K562 (cell line): ENCODE results near the gene STPG2. TPM values are rescaled to one million over a fixed set of nuclear protein-coding genes. Genes with fewer than 3 reads are reported as not detected.

ENCODE experiments used
- ATAC-seq: fragments of 200-7000 bp; cut with Tn5 transposase; 3 replicates; pipeline ENCODE4 v1.9.1; 2020; ENCODE audit warnings: moderate library complexity
- BruUV-seq: library from RNA; stranded (reverse); fragments of 400-500 nt; replicated peaks from 2 replicates; lab custom pipeline; 2021; lab: Mats Ljungman, UMichigan
- CTCF ChIA-PET: fragments of 300-600 bp; formaldehyde crosslinking; extraction: SDS; loops from one replicate; lab custom pipeline; 2021; ENCODE audit warnings: low intra/inter-chr PET ratio; lab: Yijun Ruan, JAX
- POLR2A ChIA-PET: fragments of 300-600, 350-650 bp; sonication (Branson Sonifier 250); formaldehyde crosslinking; extraction: SDS; loops from one replicate; lab custom pipeline; 2021; ENCODE audit warnings: antibody characterized with exemption, inconsistent platforms; lab: Yijun Ruan, JAX
- DNase-seq, 4 experiments: peaks; one replicate each; pipeline versions ENCODE4 v3.0.0 to v3.0.0-alpha.2; 2011 to 2018; ENCODE audit warnings: low spot score in 3 of 4, mixed read lengths in 3 of 4; ENCODE audit errors: extremely low read depth in 1 of 4
- FAIRE-seq: peaks from 2 replicates; lab custom pipeline; 2011; peaks lifted over from hg19 to GRCh38; lab: Jason Lieb, UNC
- H2AFZ ChIP-seq: 2 replicates; pipeline ENCODE4 v1.6.0; 2011; ENCODE audit warnings: low read depth, low read length, control low read depth, inconsistent platforms
- H3K27ac ChIP-seq: fragments of 200-600 bp; 3 replicates; pipeline ENCODE4 v1.8.0; 2011; ENCODE audit warnings: low read depth, mild to moderate bottlenecking, control low read depth, inconsistent platforms, low read length, moderate library complexity, mixed read lengths; ENCODE audit errors: extremely low read depth
- H3K27me3 ChIP-seq, 2 experiments: fragments of 300-600 bp in 1 of 2; 2 replicates in 1 of 2; 3 replicates in 1 of 2; pipeline versions ENCODE4 v1.6.0 to v1.8.0; 2011; ENCODE audit warnings: inconsistent platforms in 2 of 2, low read length in 2 of 2, mild to moderate bottlenecking in 1 of 2, mixed read lengths in 1 of 2, moderate library complexity in 1 of 2; ENCODE audit not compliant: control insufficient read depth in 2 of 2, insufficient read depth in 2 of 2
- H3K36me3 ChIP-seq: fragments of 300-600 bp; 3 replicates; pipeline ENCODE4 v1.8.0; 2011; ENCODE audit warnings: mild to moderate bottlenecking, low read length, inconsistent platforms; ENCODE audit not compliant: control insufficient read depth, insufficient read depth
- H3K4me1 ChIP-seq, 2 experiments: fragments of 200-600 bp in 1 of 2; replicated peaks in 1 of 2; 2 replicates in 1 of 2; 3 replicates in 1 of 2; pipeline versions ENCODE4 v1.5.1 to v1.8.0; 2011; ENCODE audit warnings: inconsistent platforms in 2 of 2, low read length in 2 of 2, mild to moderate bottlenecking in 1 of 2, mixed read lengths in 1 of 2, moderate library complexity in 1 of 2; ENCODE audit not compliant: control insufficient read depth in 2 of 2, insufficient read depth in 2 of 2
- H3K4me2 ChIP-seq: 2 replicates; pipeline ENCODE4 v1.6.1; 2011; ENCODE audit warnings: low read length, control low read depth, inconsistent platforms, mixed read lengths; ENCODE audit not compliant: insufficient read depth
- H3K4me3 ChIP-seq: fragments of 200-600 bp; sonication (generic), shearing (Covaris generic); 2 replicates; pipeline ENCODE4 v1.5.1; 2016; ENCODE audit warnings: control low read depth, inconsistent platforms
- H3K79me2 ChIP-seq: fragments of 200-600 bp; 3 replicates; pipeline ENCODE4 v1.8.0; 2011; ENCODE audit warnings: low read length, inconsistent platforms; ENCODE audit not compliant: control insufficient read depth, insufficient read depth
- H3K9ac ChIP-seq, 2 experiments: 2 replicates each; pipeline versions ENCODE4 v1.6.0 to v1.6.1; 2011; ENCODE audit warnings: low read depth in 2 of 2, low read length in 2 of 2, control low read depth in 1 of 2, inconsistent platforms in 1 of 2, mild to moderate bottlenecking in 1 of 2, mixed read lengths in 1 of 2; ENCODE audit not compliant: insufficient read depth in 1 of 2
- H3K9me1 ChIP-seq: one replicate; pipeline ENCODE4 v1.6.0; 2011; ENCODE audit warnings: inconsistent platforms, mild to moderate bottlenecking, low read length, moderate library complexity; ENCODE audit not compliant: control insufficient read depth, insufficient read depth
- H3K9me3 ChIP-seq: replicated peaks from 2 replicates; pipeline ENCODE4 v1.5.1; 2011; ENCODE audit warnings: low read depth, low read length, inconsistent platforms; ENCODE audit not compliant: control insufficient read depth, insufficient read depth
- H4K20me1 ChIP-seq: replicated peaks from 2 replicates; pipeline ENCODE4 v1.6.1; 2011; ENCODE audit warnings: low read length, inconsistent platforms, mixed read lengths; ENCODE audit not compliant: control insufficient read depth, insufficient read depth
- BMI1 ChIP-seq: fragments of 150-350 bp; IDR thresholded peaks from 2 replicates; pipeline ENCODE4 v1.6.1; 2014; ENCODE audit warnings: low read length
- CBX8 ChIP-seq: fragments of 200-600 bp; sonication (generic); IDR thresholded peaks from 2 replicates; pipeline ENCODE4 v1.6.1; 2012; ENCODE audit warnings: borderline replicate concordance, mixed run types, low read depth, mild to moderate bottlenecking, moderate library complexity, mixed read lengths, low read length, control low read depth, inconsistent platforms; ENCODE audit not compliant: poor library complexity, severe bottlenecking; ENCODE audit errors: extremely low read depth
- HES1 ChIP-seq: fragments of 450-650 bp; IDR thresholded peaks from 2 replicates; pipeline ENCODE4 v1.6.1; 2016; ENCODE audit warnings: low read depth, mild to moderate bottlenecking, moderate library complexity
- LEF1 ChIP-seq: fragments of 450-650 bp; IDR thresholded peaks from 2 replicates; pipeline ENCODE4 v1.6.1; 2016; ENCODE audit warnings: mild to moderate bottlenecking
- NFE2 ChIP-seq: IDR thresholded peaks from 2 replicates; pipeline ENCODE4 v1.6.1; 2014; ENCODE audit warnings: antibody characterized with exemption, low read depth
- NR2F6 ChIP-seq: fragments of 450-650 bp; formaldehyde crosslinking; IDR thresholded peaks from 2 replicates; pipeline ENCODE4 v1.4.0; 2020; ENCODE audit warnings: mild to moderate bottlenecking
- POLR3A ChIP-seq: IDR thresholded peaks from 2 replicates; pipeline ENCODE4 v1.6.1; 2011; ENCODE audit warnings: borderline replicate concordance, mild to moderate bottlenecking, moderate library complexity; ENCODE audit not compliant: insufficient read length, insufficient read depth; ENCODE audit errors: extremely low read depth
- PTBP1 ChIP-seq: fragments of 200-400 bp; formaldehyde crosslinking; IDR thresholded peaks from 2 replicates; pipeline ENCODE4 v1.6.1; 2017; ENCODE audit warnings: low read depth, low read length
- TAF15 ChIP-seq: fragments of 200-400 bp; formaldehyde crosslinking; IDR thresholded peaks from 2 replicates; pipeline ENCODE4 v1.6.1; 2017; ENCODE audit warnings: mild to moderate bottlenecking, low read depth, low read length, moderate library complexity
- XRCC3 ChIP-seq: fragments of 450-650 bp; IDR thresholded peaks from 2 replicates; pipeline ENCODE4 v1.6.1; 2017; ENCODE audit warnings: mild to moderate bottlenecking, moderate library complexity
- XRCC4 ChIP-seq: IDR thresholded peaks from one replicate; pipeline ENCODE4 v1.6.1; 2011; ENCODE audit not compliant: insufficient read depth, insufficient read length; ENCODE audit errors: extremely low read depth
- ZBTB17 ChIP-seq: fragments of 450-650 bp; formaldehyde crosslinking; IDR thresholded peaks from 2 replicates; pipeline ENCODE4 v1.4.0; 2020; ENCODE audit warnings: mild to moderate bottlenecking
- ZNF232 ChIP-seq: sonication (generic); formaldehyde crosslinking; IDR thresholded peaks from 2 replicates; pipeline ENCODE4 v1.8.0; 2022; ENCODE audit warnings: mild to moderate bottlenecking, missing genetic modification reagents
- ZNF717 ChIP-seq: fragments of 250-450 bp; sonication (Bioruptor Pico); IDR thresholded peaks from 2 replicates; pipeline ENCODE4 v1.5.0; 2021
- WGBS: fragments of 100-300 bp; shearing (Covaris generic); methylation state at CpG from one replicate; pipeline ENCODE4 v1.1.6; 2016; ENCODE audit warnings: low coverage, mixed read lengths; ENCODE audit not compliant: insufficient coverage; ENCODE audit errors: missing lambda C conversion rate; 5-methylcytosine and 5-hydroxymethylcytosine counted together
- in situ Hi-C: fragments of 300-500 bp; cut with MboI; formaldehyde crosslinking; loops from 4 replicates; pipeline ENCODE4 v1.15.0; 2018; ENCODE audit warnings: inconsistent platforms, mixed read lengths
- intact Hi-C: fragments of 100-400 bp; cut with micrococcal nuclease; formaldehyde crosslinking; loops from 2 replicates; pipeline ENCODE4 v1.14.2; 2022
- polyA plus RNA-seq, 8 experiments: library from polyadenylated mRNA; depleted of rRNA in 4 of 8; stranded (reverse) in 5 of 8; unstranded in 3 of 8; fragments of >200 nt; fragmentation: Nextera tagmentation in 2 of 8; fragmentation: Illumina TruSeq in 1 of 8; extraction: Ambion mirVana in 2 of 8; extraction: Trizol in 1 of 8; gene quantifications; 2 replicates each; pipeline versions ENCODE4 v1.2.1 to v1.2.3, GENCODE V29; 2011 to 2014; ENCODE audit warnings: inconsistent platforms in 1 of 8, missing spikeins in 1 of 8
- total RNA-seq, 7 experiments: library from RNA; depleted of rRNA in 6 of 7; stranded (reverse); fragments of >200 nt in 6 of 7; fragmentation: Illumina TruSeq in 2 of 7; extraction: Trizol in 2 of 7; gene quantifications; 2 replicates each; pipeline versions ENCODE4 v1.2.1 to v1.2.3, GENCODE V29; 2011 to 2021; ENCODE audit warnings: low replicate concordance in 1 of 7
- TF ChIP-seq, protein P1 (sequence below): fragments of 450-650 bp; IDR thresholded peaks from 2 replicates; pipeline ENCODE4 v1.6.1; 2018; ENCODE audit warnings: mild to moderate bottlenecking, low read depth; ENCODE audit not compliant: partially characterized antibody

The STPG2 gene
- total and polyA plus RNA-seq, 9 of the 15 experiments (the other 6 are each of a cell fraction or from before 2014, with no cell fraction given): not detected

DNA sequence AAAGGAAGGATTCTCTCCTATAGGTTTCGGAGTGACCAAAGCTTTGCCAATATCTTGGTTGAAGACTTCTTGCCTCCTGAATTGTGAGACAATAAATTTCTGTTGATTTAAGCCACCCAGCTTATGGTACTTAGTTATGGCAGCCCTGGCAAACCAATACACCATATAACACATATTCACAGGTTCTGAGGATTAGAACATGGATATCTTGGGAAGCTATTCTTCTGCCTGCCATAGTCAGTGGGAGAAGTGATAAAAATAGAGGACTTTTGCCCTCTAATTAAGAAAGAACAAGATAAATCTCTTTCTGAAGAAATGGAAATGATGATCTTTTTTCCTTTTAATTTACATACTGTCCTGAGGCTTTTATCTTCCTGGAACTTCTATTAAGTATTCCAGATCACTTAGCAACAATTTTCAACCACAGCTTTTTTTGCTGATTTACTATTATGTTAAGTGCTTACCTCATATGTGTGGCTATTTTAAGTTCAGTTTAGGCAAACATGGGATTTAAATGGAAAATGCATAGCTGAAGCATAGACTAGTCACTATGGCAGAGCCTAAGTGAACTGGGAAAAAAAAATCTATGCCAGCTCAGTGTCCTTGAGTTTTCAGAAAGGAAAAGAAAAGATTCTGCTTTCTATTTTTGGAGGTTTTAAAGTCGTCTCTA lies 381.7 kb downstream of the STPG2 start:
- in situ Hi-C loops: no loop called here
- ATAC-seq (no peak), FAIRE-seq (no peak)

DNA sequence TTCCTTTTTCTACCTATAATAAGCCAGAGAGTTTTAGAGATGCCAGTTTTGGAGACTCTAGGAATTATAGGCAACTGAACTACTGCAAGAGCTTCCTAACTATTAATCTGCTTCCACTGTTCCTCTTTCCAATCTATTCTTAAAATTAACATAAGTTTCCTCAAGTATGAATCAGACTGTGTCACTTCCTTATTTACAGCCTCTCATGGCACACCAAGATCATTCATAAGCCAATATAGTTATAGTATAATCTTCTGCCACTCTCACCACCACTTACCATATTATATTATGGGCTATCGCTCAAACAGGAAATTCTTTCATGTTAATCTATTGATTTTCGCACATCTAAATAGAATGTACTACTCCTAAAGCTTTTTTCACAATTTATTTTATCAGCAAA lies 383.5 kb downstream of the STPG2 start:
- Histone ChIP-seq H3K4me2 (no peak overlapping the region), H3K4me3 (no peak overlapping the region), H3K27ac (no peak overlapping the region), H4K20me1 (no peaks in the 10 kb centered on the region), H3K27me3 (no peaks in the 10 kb centered on the region), H3K36me3 (no peaks in the 10 kb centered on the region), H2AFZ (no peak overlapping the region), H3K9me1 (no peaks in the 10 kb centered on the region), H3K79me2 (no peaks in the 10 kb centered on the region), H3K9ac (no peak overlapping the region), H3K9me3 (no peaks in the 10 kb centered on the region; the same call in 1 of the 2 replicates), H3K4me1 (no peaks in the 10 kb centered on the region)
- no peak for DNase-seq
- ChIA-PET CTCF (no interaction called here), POLR2A (no interaction called here)
- in situ Hi-C loops: no loop called here
- FAIRE-seq: no peak
- BruUV-seq: no TSS peak
- intact Hi-C loops: no loop called here
- no peak for ATAC-seq
- WGBS: 0% methylated on average over 2 of the region's 2 CpGs
- TF ChIP-seq LEF1 (no peak), XRCC4 (no peak), ZNF232 (no peak), ZBTB17 (CRISPR knock-in tag) (no peak), POLR3A (no peak), ZNF717 (CRISPR knock-in tag) (no peak), BMI1 (no peak), CBX8 (no peak), PTBP1 (no peak), NFE2 (no peak), NR2F6 (CRISPR knock-in tag) (no peak), XRCC3 (no peak), HES1 (no peak)
- TF ChIP-seq, protein P1, sequence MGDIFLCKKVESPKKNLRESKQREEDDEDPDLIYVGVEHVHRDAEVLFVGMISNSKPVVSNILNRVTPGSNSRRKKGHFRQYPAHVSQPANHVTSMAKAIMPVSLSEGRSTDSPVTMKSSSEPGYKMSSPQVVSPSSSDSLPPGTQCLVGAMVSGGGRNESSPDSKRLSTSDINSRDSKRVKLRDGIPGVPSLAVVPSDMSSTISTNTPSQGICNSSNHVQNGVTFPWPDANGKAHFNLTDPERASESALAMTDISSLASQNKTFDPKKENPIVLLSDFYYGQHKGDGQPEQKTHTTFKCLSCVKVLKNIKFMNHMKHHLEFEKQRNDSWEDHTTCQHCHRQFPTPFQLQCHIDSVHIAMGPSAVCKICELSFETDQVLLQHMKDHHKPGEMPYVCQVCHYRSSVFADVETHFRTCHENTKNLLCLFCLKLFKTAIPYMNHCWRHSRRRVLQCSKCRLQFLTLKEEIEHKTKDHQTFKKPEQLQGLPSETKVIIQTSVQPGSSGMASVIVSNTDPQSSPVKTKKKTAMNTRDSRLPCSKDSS: no peak

More for the DNA sequence above, 381.7 kb downstream of the STPG2 start:
- intact Hi-C loops: no loop called here
- Histone ChIP-seq H3K9me3 (no peaks in the 10 kb centered on the region; the same call in 1 of the 2 replicates), H3K79me2 (no peaks in the 10 kb centered on the region), H3K4me2 (no peak overlapping the region), H3K9ac (no peak overlapping the region), H4K20me1 (no peaks in the 10 kb centered on the region), H3K4me1 (no peaks in the 10 kb centered on the region), H3K4me3 (no peak overlapping the region), H3K27me3 (no peaks in the 10 kb centered on the region), H2AFZ (no peak overlapping the region), H3K27ac (no peak overlapping the region), H3K36me3 (no peaks in the 10 kb centered on the region), H3K9me1 (no peaks in the 10 kb centered on the region)
- TF ChIP-seq TAF15: no peak
- BruUV-seq: no TSS peak
- 0% methylated on average over 2 of the region's 2 CpGs for WGBS
- no peak for DNase-seq
- POLR2A ChIA-PET: no interaction called here
- CTCF ChIA-PET: no interaction called here
